ENCODE data around the gene GLIS1.

Gene GLIS1

DNA sequence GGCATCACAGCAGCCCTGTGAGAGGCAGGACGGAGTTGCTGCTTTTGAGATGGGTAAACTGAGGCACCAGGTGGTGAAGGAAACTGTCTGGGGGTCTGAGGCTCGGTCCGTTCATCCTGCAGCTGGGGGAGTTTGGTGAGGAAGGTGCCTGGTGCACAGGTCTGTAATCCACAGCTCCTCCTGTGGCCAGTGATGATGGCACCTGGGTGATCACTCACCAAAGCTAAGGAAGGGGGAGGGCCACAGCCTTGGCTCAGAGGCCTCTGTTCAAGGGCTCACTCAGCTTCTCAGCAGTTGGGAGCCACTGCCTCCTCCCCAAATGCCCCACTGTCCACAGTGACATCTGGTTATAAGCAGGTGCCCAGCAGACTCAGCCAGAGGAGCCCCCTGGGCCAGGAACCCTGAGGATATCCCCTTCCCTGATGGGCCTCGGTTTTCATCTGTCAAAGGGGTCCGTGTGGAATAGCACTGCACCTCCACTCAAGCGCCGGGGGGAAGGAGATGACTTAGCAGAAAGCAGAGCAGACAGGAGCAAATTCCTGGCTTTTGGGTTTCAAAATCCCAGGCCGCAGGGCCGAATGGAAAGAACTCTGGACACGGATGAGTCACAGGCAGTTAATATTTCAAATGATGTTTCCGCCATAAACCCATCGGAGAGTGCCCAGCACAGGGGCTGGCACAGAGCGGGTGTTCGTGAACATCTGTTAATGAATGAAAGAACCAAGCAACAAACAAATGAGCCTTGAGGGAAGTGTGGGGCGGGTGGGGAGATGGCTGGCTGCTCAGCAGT is 197.0 kb downstream of the GLIS1 start:
- peak; percentile 4 for DNase-seq

DNA sequence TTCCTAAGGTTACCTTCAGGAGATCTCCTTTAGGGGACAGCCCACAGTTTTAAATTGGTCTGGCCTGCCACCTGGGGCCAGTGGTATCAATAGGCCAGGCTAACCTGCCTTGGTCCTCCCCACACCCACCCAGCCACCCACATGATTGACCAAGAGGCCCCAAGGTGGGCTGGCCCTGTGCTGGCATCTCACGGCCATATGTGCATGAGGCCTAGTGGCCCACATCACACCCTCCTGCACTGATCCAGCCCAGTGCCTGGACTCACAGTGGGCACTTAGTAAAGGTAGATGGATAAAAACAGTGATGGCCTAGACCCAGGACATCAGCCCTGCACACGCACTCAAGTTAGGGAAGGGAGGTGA is 197.7 kb downstream of the GLIS1 start:
- no peak for DNase-seq

DNA sequence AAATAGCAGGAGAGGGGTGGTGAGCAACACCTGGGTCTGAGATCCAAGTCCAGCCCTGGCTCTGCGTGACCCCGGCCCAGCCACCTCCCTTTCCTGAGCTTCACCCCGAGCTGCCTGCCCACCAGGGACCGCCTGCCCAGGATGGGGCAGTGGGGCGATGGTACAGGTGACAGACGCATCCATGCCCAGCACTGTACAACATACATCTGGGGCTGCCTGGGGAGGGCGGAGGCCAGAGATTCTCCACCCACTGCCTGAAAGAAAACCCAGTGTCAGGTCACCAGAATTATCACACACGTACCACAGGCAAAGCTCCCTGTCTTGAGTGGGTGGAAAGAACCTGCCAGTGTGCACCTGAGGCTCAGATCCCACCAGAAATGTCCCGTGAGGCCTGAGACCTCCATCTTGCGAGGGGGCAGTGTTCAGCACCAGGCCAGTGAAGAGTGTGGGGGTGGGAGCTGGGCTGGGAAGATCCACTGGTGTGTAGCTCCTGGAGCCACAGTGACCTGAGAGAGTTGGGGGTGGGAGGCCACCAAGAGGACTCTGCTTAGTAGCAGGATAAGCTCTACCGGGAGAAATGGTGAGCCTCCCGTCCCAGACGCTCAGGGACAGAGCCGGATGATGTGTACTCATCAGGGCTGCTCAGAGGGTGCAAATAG is 198.2 kb downstream of the GLIS1 start:
- no peak for DNase-seq

DNA sequence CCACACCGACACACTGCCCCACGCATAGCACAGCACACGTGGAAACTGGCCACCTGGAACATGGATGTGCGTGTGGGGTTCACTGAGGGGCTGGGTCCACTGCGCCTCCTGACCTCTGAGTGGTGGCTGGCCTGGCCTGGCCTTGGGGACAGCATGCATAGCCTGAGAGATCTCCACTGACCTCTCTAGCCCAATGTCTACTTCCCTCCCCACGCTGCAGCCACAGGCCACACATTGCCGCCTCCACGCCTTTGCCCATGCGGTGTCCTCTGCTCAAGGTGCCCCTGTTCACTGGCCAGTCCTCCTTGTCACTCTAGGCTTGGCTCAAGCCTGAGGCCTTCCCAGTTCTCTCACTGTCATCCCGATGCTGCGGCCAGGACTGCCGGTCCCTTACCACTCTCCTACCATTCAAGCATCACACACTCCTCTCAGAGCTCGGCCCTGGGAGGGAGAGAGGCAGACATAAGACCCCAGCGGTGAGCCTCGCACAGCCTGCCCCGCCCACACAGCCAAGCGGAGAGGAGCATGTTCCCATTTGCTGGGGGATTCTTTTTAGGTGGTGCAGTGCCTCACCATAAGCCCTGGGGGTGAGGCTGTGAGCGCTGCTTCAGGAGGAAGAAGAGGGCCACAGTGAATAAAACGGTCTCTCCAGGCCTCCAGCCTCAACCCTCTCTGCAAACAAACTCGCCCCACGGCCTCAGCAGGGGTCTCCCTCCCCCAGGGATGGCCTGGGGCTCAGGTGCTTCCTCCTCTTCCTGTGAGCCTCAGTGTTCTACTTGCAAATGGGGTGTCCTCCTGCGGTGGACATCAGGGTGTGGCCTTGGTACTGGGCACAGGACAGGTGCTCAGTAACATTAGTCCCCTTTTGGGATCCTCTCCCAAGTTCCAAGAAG is 199.0 kb downstream of the GLIS1 start:
- DNase-seq: no peak

DNA sequence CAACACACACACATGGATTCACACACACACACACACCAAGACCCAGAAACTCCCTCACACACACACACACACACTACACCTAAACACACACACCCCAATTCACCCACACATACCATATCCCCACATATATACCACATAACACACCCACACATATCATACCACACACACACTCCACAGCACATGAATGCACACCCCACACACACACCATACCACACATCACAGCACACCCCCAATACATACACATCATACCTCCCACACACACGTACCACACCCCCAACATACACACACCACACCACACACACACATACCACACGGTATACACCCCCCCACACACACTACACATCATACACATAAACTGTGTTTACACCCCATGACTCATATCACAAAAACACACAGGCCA is 199.7 kb downstream of the GLIS1 start:
- no peak for DNase-seq

DNA sequence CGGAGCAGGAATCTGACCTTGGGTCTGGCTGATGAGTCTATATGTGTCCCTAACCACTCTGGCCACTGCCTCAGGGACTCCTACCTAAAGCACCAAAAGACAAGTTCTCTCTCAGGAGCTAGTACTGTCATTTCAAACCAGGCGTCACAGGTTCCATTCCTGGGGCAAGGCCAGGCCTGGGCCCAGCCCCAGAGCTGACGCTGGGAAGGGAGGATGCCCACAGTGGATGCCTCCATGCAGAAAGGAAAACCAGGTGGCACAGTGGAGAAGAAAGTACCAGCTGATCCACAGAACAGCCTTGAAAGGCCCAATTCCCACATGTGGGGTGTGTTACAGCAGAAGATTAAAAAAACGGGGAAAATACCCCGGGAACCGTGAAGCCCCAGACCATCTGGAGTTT is 202.4 kb downstream of the GLIS1 start:
- DNase-seq: no peak

DNA sequence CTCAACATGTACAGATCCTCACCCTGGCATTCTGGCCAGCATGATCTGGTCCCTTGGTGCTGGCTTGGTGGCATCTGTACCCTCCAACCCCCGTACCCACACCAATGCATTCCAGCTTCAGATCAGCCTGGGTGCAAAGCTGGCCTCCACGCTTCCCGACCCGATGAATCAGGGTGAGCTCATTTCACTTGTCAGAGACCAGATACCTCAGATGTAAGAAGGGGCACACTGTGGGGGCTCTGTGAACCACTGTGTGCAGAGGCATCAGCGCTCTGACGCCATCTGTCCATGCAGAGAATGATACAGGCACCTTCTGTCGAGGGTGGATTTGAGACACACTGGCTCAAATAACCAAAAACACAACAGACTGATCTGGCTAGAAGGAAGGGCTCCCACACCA is 203.1 kb downstream of the GLIS1 start:
- no peak for DNase-seq

DNA sequence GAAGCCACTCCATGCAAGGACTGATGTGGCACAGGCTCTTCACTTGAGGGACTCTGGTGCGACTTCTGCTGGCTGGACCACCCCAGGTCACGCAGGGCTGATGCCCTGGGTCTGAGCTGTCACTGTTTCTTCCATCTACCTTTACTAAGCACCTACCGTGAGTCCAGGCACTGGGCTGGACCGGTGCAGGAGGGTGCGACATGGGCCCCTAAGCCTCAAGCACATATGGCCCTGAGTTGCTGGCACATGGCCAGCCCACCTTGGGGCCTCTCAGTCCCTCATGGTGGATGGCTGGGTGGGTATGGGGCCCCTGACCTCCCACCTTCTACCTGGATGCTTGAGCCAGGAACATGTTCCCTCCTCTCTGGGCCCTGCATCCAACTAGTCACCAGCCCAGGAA is 203.7 kb downstream of the GLIS1 start:
- DNase-seq: no peak

DNA sequence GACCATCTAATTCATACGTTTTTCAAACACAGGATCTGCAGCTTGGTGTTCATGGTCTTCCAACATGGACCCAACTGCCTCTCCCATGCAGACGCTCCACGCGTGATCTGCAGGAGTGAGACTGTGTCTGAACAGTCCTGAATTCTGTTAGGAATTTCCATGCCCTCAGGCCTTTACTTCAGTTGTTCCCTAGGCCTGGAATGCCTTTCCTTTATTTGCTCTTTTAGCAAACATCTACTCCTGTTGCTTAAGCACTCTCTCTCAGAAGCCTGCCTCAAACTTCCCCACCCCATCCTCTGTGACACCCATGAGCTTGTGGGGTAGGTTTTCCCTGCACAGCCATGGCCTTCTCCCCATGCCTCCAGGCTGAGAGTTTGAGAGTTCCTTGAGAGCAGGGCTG is 206.1 kb downstream of the GLIS1 start:
- no peak for DNase-seq

DNA sequence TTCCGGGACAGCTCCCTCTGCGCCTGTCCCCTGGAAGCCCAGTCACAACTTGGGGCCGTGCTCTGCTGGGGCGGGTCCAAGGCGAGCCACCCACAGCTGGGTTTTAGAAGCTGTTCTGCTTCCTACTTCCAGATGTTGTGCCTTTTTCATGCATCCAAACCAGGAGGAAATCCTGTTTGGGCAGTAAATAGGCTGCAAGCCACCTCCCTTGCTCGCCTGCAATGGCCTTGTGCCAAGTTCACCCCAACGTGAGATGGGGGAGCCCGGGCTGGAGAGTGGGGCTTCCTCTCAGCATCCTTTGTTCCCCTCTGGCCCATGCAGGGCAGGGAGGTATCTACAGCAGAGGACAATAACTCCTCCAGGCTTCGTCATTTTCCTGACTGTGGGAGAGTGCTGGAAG is 206.6 kb downstream of the GLIS1 start:
- no peak for DNase-seq

DNA sequence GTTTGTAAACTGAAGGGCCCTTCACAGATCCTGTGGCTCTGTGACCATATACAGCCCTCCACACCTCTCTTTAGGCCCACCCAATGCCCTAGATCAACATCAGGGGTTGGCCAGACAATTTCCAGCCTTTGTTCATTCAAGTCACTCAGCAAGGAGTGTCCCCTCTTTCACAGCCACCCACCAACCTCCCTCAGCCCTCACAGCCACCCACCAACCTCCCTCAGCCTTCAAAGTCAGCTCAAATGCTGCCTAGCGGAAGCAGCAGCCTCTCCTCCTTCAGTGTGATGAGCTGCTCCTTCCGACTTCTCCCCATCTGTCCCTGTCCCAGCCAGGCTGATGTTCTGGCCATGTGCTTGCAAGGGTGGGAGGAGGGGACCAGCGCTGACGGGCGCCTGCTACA is 208.4 kb downstream of the GLIS1 start:
- DNase-seq: no peak

DNA sequence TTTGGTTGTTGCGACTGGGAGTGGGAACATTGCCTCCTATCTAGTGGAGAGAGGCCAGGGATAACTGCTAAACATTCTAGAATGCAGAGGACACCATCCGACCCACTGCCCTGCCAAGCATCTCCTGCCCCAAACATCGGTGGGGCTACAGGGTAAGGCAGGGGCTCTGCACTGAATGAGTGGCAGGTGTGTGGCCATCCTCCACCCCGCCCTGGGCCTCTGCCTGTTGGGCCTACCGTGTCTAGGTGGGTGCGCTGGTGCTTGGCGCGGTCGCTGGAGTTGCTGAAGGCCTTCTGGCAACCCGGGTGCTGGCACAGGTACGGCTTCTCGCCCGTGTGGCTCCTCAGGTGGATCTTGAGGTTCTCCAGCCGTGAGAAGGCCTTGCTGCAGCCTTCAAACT is 209.4 kb downstream of the GLIS1 start:
- no peak for DNase-seq

DNA sequence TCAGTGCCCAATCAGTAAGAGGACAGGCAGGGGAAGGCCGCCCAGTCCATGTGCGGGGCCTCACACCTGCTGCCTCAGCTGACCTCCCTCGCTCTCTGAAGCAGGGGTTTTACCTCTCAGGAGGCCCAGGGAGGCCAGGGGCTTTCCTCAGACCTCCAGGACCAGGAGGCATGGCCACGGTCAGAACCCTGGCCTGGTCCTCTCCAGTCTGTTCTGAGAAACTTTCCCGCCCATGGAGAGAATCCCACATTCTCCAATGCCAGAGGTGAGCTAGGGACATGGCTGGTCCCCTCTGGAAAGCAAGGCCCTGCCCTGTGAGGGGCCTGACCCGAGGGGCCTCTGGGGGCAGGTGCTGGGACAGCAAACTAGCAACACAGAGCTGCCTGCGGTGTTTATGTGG is 211.6 kb downstream of the GLIS1 start:
- DNase-seq: no peak

DNA sequence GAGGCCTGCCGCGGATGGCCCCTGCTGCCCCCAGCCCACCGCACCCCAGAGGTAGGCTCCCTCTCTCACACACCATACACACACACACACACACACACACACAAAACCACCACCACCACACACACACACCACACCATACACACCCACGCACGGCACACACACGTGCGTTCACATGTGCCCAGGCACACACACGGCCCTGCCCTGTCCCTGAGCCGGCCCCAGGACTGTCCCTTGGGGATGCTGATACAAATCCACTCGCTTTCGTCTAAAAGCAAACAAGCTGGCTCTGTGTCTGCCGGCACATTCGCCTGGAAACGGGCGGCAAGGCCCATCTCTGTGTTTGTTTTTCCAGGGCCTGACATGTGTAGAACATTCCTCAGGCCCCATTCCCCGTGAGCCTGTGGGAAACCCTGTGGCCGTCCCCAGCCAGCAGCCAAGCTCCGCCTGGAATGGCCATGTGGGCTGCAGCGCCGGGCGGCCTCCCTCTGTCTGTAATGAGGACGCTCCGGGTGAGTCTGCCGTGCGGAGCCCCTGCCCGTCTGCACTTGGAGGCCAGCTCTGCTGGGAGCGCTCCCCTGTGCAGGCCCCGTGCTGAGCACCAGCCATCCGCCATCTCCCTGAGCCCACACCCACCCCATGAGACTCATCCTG is 212.4 kb downstream of the GLIS1 start:
- no peak for DNase-seq

DNA sequence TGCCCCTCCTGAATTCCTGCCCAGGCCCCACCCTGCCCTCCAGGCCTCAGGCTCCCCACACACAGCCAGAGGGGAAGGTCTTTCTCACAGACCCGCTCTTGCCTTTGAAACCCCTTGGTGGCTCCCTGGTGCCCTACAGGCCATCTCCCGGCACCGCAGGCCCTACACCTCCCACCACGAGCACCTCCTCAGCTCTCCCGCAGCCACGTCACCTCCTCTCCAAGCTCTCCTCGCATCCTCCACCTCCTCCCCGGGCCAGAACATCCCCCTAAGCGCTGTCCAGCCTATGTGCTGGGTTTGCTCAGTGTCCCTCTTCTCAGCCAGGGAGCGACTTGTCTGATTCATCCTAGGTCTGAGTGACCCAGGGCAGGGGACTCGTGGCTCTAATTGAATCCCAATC is 213.4 kb downstream of the GLIS1 start:
- no peak for DNase-seq

DNA sequence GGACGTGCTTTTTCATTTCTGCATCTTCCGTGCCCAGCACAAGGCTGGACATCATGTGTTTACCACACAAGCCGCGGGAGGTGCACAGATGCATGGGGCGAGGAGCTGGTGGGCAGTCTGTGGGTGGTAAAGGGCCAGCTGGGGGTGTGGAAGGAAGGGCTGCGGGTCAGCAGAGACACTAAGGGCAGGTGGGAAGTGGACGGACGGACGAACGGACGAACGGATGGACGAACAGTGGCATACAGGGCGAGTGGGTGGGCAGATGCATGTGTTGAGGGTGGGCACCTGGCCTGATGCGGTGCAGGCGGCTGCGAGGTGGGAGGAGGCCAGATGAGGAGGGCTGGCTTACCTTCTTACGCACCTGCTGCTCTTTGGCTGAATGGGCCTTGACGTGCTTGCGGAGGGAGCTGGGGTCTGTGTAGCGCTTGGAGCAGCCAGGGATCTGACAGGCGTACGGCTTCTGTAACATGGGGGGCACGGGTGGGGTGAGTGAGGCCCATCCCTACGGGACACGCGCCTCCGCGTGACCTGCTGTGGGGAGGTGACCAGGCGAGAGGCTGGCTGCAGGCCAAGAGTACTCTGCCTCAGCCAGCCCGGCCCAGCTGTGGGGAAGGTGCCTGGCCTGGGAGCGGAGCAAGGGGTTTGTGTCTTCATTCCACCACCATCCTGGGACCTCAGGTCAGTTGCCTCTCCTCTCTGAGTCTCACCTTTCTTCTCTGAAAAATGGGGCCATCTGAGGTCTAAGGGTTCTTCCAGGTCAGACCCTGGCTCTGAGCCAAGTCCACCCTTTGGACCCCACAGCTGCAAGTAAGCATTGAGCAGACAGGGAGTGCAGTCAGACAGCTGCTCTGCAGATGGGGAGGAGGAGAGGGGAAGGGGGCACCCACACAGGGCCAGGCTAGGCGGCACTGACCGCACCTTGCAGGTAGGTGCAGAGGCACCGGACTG is 214.3 kb downstream of the GLIS1 start:
- no peak for DNase-seq

DNA sequence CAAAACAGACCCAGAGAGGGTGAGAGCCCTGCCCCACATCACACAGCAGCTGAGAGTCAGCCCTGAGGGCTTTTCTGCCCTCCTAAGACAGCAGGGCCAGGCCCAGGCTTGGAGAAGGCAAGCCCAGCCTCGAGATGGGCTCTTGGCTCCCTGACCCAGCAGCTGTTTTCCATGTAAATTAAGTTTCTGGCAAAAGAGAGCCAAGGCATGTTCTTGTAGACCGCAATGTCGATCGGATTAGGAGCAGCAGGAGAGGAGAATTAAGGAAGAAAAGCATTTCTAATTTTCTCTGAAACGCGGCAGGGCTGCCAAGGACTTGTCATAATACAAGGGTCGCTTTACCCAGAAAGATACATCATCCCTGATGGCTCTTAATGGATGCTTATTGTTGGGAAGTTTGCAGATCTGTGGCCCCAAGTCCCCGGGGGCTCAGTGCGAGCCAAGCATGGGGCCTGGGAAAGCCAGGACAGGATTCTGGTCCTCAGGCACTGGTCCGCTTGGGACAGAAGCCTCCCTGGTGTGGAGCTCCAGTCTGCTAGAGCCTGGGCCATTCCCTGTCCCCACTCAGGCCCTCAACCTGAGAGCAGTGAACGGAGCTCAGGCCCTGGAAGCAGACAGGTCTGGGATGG is 216.9 kb downstream of the GLIS1 start:
- DNase-seq: no peak

DNA sequence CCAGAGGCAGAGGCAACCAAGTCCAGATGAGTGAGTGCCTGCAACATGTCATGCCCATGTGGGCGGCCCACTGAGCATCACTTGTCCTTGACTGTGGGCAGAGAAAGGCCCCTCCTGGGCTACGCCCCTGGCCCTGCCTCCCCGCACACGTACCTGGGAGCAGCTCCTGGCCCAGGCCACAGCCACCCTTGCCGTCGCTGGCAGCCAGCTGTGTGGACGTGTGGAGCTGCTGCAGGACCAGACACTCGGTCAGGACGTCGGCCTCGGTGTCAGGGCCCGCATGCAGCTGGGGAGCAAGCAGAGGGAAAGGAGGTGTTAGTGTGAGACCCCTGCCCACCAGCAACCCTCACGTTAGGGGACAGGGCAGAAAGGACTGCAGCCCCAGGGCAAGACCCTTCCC is 218.5 kb downstream of the GLIS1 start:
- no peak for DNase-seq

DNA sequence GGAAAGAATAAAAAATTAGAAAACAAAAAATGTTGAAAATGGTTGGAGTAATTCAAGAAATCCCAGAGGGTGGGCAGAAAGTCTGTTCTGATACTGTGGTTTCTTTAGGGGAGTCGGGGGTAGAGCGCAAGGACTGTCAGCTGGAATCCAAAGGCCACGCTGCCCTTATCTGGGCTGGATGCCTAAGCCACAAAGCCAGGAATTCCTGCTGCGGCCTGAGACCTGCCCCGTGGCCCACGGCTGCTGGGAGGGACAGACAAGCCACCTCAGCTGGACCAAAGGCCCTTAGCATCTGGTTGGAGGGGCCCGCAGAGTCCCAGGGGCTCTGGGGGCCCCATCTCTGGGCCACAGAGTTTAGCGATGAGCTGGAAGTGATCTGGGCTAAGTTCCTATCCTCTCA is 219.5 kb downstream of the GLIS1 start:
- no peak for DNase-seq

DNA sequence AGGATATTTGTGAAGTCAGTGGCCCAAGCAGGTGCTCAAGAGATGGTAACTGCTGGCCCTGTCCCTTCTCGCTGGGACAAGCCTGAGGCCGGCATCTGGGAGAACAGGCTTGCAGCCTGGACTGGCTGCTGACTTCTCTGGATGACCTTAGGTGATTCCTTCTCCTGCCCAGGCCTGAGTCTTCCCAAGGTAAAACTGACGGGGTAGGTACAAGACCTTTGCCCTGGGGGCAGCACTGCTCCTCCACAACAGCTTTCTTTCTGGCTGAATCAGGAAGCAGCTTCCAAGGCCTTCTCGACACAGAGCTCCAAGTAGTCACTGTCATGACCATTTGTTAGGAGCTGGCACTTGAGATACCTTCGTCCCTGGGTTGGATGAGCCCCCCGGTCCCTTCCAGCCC is 220.2 kb downstream of the GLIS1 start:
- no peak for DNase-seq

DNA sequence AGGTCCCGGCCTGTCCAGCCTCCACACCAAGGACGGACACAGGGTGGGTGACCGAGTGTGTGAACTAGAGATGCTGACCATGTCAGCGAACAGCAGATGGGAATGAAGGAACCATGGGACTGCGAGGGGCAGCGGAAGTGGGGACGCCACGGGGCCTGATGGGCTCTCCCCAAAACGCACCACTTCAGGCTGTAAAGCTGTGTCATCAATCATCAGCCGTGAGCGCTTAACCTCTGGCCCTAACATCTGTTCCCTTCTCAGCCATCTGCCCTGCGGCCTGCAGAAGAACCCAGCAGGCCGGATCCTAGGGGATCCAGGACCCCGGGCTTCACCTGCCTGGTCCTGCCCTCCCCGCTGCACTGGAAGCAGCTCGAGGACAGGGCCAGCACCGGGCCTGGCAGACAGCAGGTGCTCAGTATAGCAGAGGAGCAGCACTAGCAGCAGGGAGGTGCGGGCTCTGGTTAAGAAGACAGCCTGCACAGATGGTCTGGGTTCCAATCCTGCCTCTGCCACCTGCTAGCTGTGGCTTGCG is 221.1 kb downstream of the GLIS1 start:
- no peak for DNase-seq
